Epithelial cell of esophagus (primary cell): ENCODE data around the gene IQSEC1.

Experiments
- DNase-seq: peaks from one replicate; pipeline ENCODE4 v3.0.0; 2010; ENCODE audit warnings: low read depth
- H3K4me3 ChIP-seq: 2 replicates; pipeline ENCODE4 v1.5.1; 2011; ENCODE audit warnings: mild to moderate bottlenecking, low read length, control low read depth
- TF ChIP-seq, protein P1 (sequence below): IDR thresholded peaks from 2 replicates; pipeline ENCODE4 v1.5.1; 2011; ENCODE audit warnings: low read depth, mild to moderate bottlenecking, low read length, control low read depth, inconsistent platforms; ENCODE audit not compliant: insufficient read depth; ENCODE audit errors: missing control alignments

IQSEC1 gene

DNA sequence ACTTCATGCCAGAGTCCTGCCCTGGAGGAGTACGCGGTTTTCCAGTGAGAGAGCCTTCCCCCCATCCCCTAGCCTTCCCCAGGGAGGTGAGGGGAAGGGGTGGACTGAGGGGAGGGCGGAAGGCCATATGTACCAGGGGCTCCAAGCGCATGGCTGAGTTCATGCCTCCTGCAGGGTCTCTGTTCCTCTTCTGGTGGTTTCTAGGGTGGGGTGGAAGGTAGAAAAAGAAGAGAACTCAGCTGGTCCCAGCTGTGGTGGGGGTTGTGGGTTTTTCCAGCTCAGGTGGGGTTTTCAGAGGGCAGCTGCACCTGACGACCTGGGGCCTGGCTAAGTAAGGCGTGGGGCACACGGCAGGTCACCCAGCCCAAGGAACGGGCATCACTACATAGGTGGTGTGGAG, 10.7 kb upstream of the IQSEC1 start:
- no peak for DNase-seq
- H3K4me3 ChIP-seq, result no peak overlapping the region
- TF ChIP-seq, protein P1, sequence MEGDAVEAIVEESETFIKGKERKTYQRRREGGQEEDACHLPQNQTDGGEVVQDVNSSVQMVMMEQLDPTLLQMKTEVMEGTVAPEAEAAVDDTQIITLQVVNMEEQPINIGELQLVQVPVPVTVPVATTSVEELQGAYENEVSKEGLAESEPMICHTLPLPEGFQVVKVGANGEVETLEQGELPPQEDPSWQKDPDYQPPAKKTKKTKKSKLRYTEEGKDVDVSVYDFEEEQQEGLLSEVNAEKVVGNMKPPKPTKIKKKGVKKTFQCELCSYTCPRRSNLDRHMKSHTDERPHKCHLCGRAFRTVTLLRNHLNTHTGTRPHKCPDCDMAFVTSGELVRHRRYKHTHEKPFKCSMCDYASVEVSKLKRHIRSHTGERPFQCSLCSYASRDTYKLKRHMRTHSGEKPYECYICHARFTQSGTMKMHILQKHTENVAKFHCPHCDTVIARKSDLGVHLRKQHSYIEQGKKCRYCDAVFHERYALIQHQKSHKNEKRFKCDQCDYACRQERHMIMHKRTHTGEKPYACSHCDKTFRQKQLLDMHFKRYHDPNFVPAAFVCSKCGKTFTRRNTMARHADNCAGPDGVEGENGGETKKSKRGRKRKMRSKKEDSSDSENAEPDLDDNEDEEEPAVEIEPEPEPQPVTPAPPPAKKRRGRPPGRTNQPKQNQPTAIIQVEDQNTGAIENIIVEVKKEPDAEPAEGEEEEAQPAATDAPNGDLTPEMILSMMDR, result no peak

DNA sequence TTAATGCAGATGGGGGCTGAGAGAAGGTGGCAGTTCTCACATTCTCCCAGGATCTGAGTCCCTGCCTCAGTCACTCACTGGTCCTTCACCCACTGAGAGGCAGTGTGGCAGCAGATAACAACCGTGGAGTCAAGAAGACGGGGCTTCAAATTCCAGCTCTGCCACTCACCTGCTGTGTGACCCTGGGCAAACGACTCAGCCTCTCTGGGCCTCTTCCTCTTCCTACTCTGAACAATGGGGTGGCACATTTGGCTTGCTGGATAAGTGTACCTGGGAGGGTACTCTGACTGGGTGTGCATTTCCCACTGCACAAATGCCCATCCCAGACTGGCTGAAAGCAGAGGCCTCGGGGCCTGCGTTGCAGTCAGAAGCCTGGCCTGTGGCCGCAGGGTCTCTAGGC, 10.0 kb upstream of the IQSEC1 start:
- H3K4me3 ChIP-seq, result no peak overlapping the region
- no peak for DNase-seq
- TF ChIP-seq, protein P1, result no peak

DNA sequence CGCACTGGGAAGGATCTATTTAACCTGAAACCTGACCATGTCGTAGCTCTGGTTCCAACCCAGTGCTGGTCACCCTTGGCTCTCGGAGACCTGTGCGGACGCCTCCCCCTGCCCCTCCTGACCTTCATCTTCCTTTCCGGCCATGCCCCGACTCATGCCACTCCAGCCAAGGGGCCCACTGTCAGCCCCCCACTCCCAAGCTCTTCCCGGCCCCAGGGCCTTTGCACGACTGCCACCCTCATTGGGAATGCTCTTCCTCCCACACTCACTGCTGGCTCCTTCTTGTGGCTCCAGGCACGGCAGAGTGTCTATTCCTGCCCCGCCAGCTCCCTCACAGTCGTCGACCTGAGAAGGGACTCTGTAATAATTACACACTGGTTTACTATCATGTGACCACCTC, 9.4 kb upstream of the IQSEC1 start:
- no peak overlapping the region for H3K4me3 ChIP-seq
- DNase-seq, result no peak
- TF ChIP-seq, protein P1, result no peak

DNA sequence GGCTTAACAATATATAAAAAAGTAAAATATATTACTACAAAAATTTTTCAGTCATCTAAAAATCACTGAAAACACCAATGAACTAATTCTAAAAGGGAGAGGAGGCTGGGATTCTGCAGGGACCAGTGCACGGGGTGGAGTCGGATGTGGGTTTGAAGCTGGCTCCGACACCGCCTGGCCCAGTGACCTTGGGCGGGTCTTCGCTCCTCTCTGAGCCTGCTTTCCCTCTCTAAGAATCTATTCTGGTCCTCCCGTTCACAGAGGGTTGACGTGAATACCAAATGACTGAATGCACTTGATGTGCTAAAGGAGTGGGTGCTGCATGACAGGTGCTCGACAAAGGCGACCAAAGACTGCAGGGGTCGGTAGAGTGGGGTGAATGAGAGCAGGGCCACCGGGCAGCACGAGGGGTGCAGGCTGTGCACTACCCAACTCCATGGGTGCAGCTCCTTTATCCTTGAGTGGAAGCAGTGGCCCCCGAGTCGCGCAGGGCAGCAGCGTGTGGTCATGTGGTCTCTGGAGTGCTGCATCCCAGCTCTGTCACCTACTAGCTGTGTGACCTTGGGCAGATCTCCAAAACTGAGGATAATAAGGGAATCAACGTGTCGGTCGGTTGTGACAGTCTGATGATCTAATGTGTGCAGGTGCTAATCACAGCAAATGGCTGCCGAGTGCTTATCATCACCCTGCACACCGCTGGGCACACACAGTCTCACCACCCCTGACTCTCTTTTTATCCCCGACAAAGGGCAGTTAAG, 8.6 kb upstream of the IQSEC1 start:
- no peak overlapping the region for H3K4me3 ChIP-seq
- no peak for DNase-seq
- TF ChIP-seq, protein P1, result no peak

DNA sequence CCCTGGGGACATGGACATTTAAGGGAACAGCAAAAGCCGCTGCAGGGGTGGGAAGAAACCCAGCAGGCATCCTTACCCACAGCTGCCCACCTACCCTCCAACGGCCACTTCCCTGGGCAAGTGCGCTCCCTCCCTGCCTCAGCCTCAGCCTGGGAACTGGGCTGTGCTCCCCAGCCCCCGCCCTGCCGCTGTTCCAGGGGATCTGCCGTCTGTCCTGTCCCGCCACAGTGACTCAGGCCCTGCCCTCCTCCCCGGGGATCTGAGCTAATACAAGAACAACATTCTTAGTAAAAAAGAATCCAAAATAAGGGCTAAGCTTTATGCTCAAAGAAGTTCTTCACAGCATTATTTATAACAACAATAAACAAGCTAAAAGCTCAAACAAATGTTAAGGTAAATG, 7.4 kb upstream of the IQSEC1 start:
- H3K4me3 ChIP-seq, result no peak overlapping the region
- TF ChIP-seq, protein P1, result no peak
- peak; percentile 7 for DNase-seq

DNA sequence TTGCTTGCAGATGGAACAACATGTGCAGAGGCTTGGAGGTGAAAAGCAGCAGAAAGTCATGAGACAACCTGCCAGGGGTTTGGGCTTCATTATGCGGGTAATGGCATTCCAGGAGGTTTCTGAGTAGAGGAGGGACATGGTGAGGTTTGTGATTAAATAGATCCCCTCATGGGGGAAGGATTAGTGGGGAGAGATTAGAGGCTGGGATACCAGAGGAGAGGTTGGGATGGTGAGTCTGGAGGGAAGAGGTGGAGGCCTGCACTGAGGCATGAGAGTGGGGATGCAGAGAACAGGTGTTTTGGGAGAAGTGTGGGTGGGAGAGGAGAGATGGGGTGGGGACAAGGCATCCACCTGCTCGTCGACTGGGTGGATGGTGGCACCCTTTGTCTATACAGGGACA, 6.8 kb upstream of the IQSEC1 start:
- H3K4me3 ChIP-seq, result no peak overlapping the region
- TF ChIP-seq, protein P1, result no peak
- DNase-seq, result no peak

DNA sequence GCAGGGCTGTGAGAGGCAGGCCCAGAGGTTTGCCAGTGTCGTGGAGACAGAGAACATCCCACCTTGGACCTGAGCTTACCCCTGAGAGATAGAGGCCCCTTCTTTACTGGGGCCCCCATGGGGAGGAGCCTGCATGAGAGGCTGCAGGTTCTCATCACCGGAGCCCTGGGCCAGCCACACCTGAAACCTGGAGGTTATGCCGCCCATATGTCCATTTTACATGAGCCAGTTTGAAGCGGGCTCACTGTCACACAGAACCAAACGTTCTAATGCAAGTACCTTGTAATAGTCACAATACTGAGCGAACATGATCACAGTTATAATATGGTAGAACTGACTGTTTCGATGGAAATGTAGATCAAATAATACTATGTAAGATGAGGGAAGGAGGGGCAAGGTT, 6.3 kb upstream of the IQSEC1 start:
- no peak overlapping the region for H3K4me3 ChIP-seq
- DNase-seq, result no peak
- TF ChIP-seq, protein P1, result no peak
